Panc1 (cell line): Measurements from ENCODE around the gene OPA3. TPM values are rescaled to one million over a fixed set of nuclear protein-coding genes. Genes with fewer than 3 reads are reported as not detected.

ENCODE experiments used
- ATAC-seq: fragments of 200-7000 bp; cut with Tn5 transposase; 2 replicates; pipeline ENCODE4 v1.9.1; 2020; ENCODE audit warnings: mild to moderate bottlenecking, moderate library complexity
- BruUV-seq: library from RNA; stranded (reverse); fragments of 400-500 nt; replicated peaks from 2 replicates; lab custom pipeline; 2021; lab: Mats Ljungman, UMichigan
- CTCF ChIA-PET: fragments of 300-600 bp; sonication (Branson Sonifier 250); formaldehyde crosslinking; loops from one replicate; lab custom pipeline; 2022; ENCODE audit warnings: antibody characterized with exemption; lab: Charles Lee
- POLR2A ChIA-PET: fragments of 300-600 bp; sonication (Branson Sonifier 250); formaldehyde crosslinking; loops from one replicate; lab custom pipeline; 2022; ENCODE audit warnings: antibody characterized with exemption; lab: Charles Lee
- DNase-seq: peaks from one replicate; pipeline ENCODE4 v3.0.0-alpha.2; 2010; ENCODE audit warnings: low read depth, low spot score
- H3K27ac ChIP-seq: 2 replicates; pipeline ENCODE4 v1.5.1; 2011; ENCODE audit warnings: mild to moderate bottlenecking, low read length, inconsistent platforms
- H3K27me3 ChIP-seq: fragments of 200-500 bp; sonication (Bioruptor generic); 2 replicates; pipeline ENCODE4 v1.6.0; 2014; ENCODE audit warnings: low read length, inconsistent platforms; ENCODE audit not compliant: control insufficient read depth, insufficient read depth
- H3K36me3 ChIP-seq: fragments of 200-500 bp; sonication (Bioruptor generic); 2 replicates; pipeline ENCODE4 v1.5.1; 2014; ENCODE audit warnings: inconsistent platforms, mild to moderate bottlenecking, low read length, moderate library complexity; ENCODE audit not compliant: control insufficient read depth, insufficient read depth
- H3K4me1 ChIP-seq: 2 replicates; pipeline ENCODE4 v1.5.1; 2011; ENCODE audit warnings: inconsistent platforms, mild to moderate bottlenecking, low read length, moderate library complexity; ENCODE audit not compliant: control insufficient read depth, insufficient read depth
- H3K4me3 ChIP-seq, 2 experiments: 2 replicates each; pipeline ENCODE4 v1.5.1; 2011 to 2012; ENCODE audit warnings: low read depth in 2 of 2, low read length in 2 of 2, mild to moderate bottlenecking in 2 of 2, inconsistent platforms in 1 of 2, moderate library complexity in 1 of 2
- H3K9me3 ChIP-seq: fragments of 200-500 bp; sonication (Bioruptor generic); 2 replicates; pipeline ENCODE4 v1.5.1; 2014; ENCODE audit warnings: low read depth, mild to moderate bottlenecking, inconsistent platforms, low read length, moderate library complexity; ENCODE audit not compliant: control insufficient read depth, insufficient read depth
- POLR2AphosphoS5 ChIP-seq: IDR thresholded peaks from 2 replicates; pipeline ENCODE4 v1.6.1; 2012; ENCODE audit warnings: mild to moderate bottlenecking, low read depth, low read length, moderate library complexity
- REST ChIP-seq, 2 experiments: IDR thresholded peaks; 2 replicates each; pipeline ENCODE4 v1.6.1; 2011 to 2012; ENCODE audit warnings: low read depth in 2 of 2, control low read depth in 1 of 2, low read length in 1 of 2, mild to moderate bottlenecking in 1 of 2, moderate library complexity in 1 of 2; ENCODE audit not compliant: insufficient read depth in 1 of 2
- SIN3A ChIP-seq: IDR thresholded peaks from 2 replicates; pipeline ENCODE4 v1.6.1; 2012; ENCODE audit warnings: low read depth, mild to moderate bottlenecking, low read length, moderate library complexity, borderline replicate concordance; ENCODE audit not compliant: insufficient read depth
- TCF7L2 ChIP-seq: IDR thresholded peaks from 2 replicates; pipeline ENCODE4 v1.6.1; 2011; ENCODE audit warnings: mild to moderate bottlenecking, low read depth, low read length, inconsistent platforms
- in situ Hi-C: cut with HindIII; loops from 2 replicates; pipeline ENCODE4 v1.10.0; 2016; ENCODE audit warnings: low sequenced_read_pairs, low pct_unique_long_range_greater_than_20kb
- intact Hi-C: fragments of 100-400 bp; cut with micrococcal nuclease; formaldehyde crosslinking; loops from one replicate; pipeline ENCODE4 v1.10.0; 2022; ENCODE audit not compliant: unreplicated experiment
- total RNA-seq: library from RNA; stranded (reverse); gene quantifications from one replicate; pipeline ENCODE4 v1.2.1, GENCODE V29; 2021; ENCODE audit not compliant: unreplicated experiment

The OPA3 gene
- total RNA-seq, 1 experiment from 2014 or later = 20.3 TPM

GRCh38 chr19:45508861-45509691 lies 75.5 kb downstream of the OPA3 start:
- DNase-seq (no peak), ATAC-seq (peak; percentile 46)
- CTCF ChIA-PET = no interaction called here
- TF ChIP-seq SIN3A = no peak
- TF ChIP-seq REST (IDR thresholded peaks at IDR 0.05; ENCODE audit: insufficient read depth in 1 of 2, low read depth in 2 of 2, low read length in 1 of 2) = no peak
- TF ChIP-seq POLR2AphosphoS5 = 0 out of 2 replicates have a peak, but pooled peaks have one; percentile 5
- peaks cover 6% of the 10 kb centered on the region; the same call in 1 of the 2 replicates for H3K36me3 ChIP-seq
- H3K4me1 ChIP-seq = peaks cover 16% of the 10 kb centered on the region
- in situ Hi-C loops (no loop called here), intact Hi-C loops (no loop called here)
- H3K27ac ChIP-seq = peak overlapping the region; percentile 90
- no peaks in the 10 kb centered on the region for H3K9me3 ChIP-seq
- peak overlapping the region; percentile 88 to 89 for H3K4me3 ChIP-seq
- BruUV-seq = TSS peak; percentile 86
- POLR2A ChIA-PET = no interaction called here
- no peaks in the 10 kb centered on the region for H3K27me3 ChIP-seq

- ATAC-seq (peak; percentile 15; the same call in 1 of the 2 replicates), DNase-seq (no peak)
- no TSS peak for BruUV-seq
- ChIA-PET POLR2A (no interaction called here), CTCF (no interaction called here)
- H3K4me3 ChIP-seq = peak overlapping the region; percentile 88 to 89
- no peaks in the 10 kb centered on the region for H3K27me3 ChIP-seq
- peaks cover 6% of the 10 kb centered on the region; the same call in 1 of the 2 replicates for H3K36me3 ChIP-seq
- TF ChIP-seq POLR2AphosphoS5 (0 out of 2 replicates have a peak, but pooled peaks have one; percentile 36), TCF7L2 (no peak), REST (IDR thresholded peaks at IDR 0.05; ENCODE audit: insufficient read depth in 1 of 2, low read depth in 2 of 2, low read length in 1 of 2) (no peak)
- H3K9me3 ChIP-seq = no peaks in the 10 kb centered on the region
- in situ Hi-C loops = no loop called here
- H3K27ac ChIP-seq = peak overlapping the region; percentile 90
- intact Hi-C loops = no loop called here
- peaks cover 12% of the 10 kb centered on the region for H3K4me1 ChIP-seq
These were observed 76.2 kb downstream of the OPA3 start for GRCh38 chr19:45508417-45508860.
